ENCODE measurements around the gene ITPKC. TPM values are rescaled to one million over a fixed set of nuclear protein-coding genes. Genes with fewer than 3 reads are reported as not detected.

Gene ITPKC
- polyA plus RNA-seq, 1 of the 3 experiments (the other 2 are of a cell fraction) = 6.3 TPM

DNA sequence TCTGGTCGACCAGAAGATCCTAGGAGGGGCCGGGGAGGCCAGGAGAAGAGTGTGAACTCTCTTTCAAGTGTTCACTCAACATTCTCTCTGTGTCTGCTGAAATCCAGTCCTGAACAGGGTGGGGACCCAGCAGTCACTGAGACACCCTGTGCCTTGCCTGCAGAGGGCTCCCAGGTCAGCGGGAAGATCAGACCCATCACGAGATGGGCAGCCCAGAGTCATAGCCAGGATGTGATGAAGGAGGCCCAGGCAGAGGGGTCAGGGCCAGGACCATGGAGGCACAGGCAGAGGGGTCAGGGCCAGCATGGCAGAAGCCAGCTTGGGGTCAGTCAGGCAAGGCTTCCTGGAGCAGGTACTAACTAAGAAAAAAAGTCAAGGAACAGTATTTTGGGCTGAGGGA lies 35.9 kb upstream of the ITPKC start (continued):
- TF ChIP-seq, protein P1, sequence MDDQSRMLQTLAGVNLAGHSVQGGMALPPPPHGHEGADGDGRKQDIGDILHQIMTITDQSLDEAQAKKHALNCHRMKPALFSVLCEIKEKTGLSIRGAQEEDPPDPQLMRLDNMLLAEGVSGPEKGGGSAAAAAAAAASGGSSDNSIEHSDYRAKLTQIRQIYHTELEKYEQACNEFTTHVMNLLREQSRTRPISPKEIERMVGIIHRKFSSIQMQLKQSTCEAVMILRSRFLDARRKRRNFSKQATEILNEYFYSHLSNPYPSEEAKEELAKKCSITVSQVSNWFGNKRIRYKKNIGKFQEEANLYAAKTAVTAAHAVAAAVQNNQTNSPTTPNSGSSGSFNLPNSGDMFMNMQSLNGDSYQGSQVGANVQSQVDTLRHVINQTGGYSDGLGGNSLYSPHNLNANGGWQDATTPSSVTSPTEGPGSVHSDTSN (IDR thresholded peaks at IDR 0.05) = no peak
- TF ChIP-seq NRF1 (IDR thresholded peaks at IDR 0.05; ENCODE audit: low read depth, low read length) (no peak), YY1 (IDR thresholded peaks at IDR 0.05; ENCODE audit: low read depth) (no peak), MXI1 (IDR thresholded peaks at IDR 0.05; ENCODE audit: low read depth, low read length) (no peak), FOSL2 (IDR thresholded peaks at IDR 0.05; ENCODE audit: borderline replicate concordance, low read depth) (no peak), ZBTB33 (IDR thresholded peaks at IDR 0.05; ENCODE audit: borderline replicate concordance, low read depth) (no peak), REST (IDR thresholded peaks at IDR 0.05; ENCODE audit: low read depth, low read length) (no peak), GABPA (IDR thresholded peaks at IDR 0.05; ENCODE audit: low read depth) (no peak), SIN3A (IDR thresholded peaks at IDR 0.05; ENCODE audit: borderline replicate concordance, low read depth, low read length) (no peak)
- TF ChIP-seq, protein P2, sequence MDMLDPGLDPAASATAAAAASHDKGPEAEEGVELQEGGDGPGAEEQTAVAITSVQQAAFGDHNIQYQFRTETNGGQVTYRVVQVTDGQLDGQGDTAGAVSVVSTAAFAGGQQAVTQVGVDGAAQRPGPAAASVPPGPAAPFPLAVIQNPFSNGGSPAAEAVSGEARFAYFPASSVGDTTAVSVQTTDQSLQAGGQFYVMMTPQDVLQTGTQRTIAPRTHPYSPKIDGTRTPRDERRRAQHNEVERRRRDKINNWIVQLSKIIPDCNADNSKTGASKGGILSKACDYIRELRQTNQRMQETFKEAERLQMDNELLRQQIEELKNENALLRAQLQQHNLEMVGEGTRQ (IDR thresholded peaks at IDR 0.05; ENCODE audit: borderline replicate concordance, low read depth, low read length) = no peak

DNA sequence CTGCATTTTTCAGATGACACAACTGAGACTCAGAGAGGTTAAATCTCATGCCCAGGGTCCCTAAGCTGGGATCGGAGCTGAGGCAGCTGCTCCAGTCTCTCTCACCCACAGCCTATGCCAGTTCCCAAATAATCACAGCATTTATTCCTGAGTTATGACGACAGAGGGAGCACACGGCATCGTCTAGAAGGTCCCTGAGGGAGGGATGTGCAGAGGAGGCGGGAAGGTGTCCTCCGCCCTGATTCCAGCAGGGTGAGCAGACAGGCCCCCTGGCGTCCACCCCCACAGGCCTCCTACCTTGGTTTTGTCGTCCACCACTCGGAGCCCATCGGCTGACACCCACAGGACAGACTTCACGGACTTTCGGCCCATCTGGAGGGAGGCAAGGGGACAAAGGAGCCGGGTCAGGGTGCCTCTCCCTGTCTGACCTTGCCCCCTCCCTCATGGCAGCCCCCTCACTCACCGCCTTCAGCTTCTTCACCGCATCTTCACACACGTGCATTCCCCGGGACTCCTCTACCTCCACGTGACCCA lies 34.4 kb upstream of the ITPKC start:
- H3K27me3 ChIP-seq (ENCODE audit: insufficient read depth) = no peaks in the 10 kb centered on the region
- DNase-seq = no peak
- peaks cover 34 to 53% of the 10 kb centered on the region in 2 experiments for H3K36me3 ChIP-seq (replicated peaks in 1 of 2; ENCODE audit: control insufficient read depth in 1 of 2, insufficient read depth in 2 of 2, low read length in 1 of 2)
- H3K9me3 ChIP-seq = no peaks in the 10 kb centered on the region
- peaks cover 7% of the 10 kb centered on the region; the same call in 1 of the 2 replicates for H3K79me2 ChIP-seq (ENCODE audit: insufficient read depth)
- no peak overlapping the region for H3K4me2 ChIP-seq
- CTCF ChIA-PET = interaction anchor here (1.5 to 2.5 kb wide), 2 partner anchors 19 to 122 kb away, joined by 3 to 14 read pairs; no protein-coding TSS in a partner anchor
- no peaks in the 10 kb centered on the region for H3K9me2 ChIP-seq
- TF ChIP-seq MEF2A (IDR thresholded peaks at IDR 0.05; ENCODE audit: borderline replicate concordance, low read depth) (no peak), YY1 (IDR thresholded peaks at IDR 0.05; ENCODE audit: low read depth) (no peak), CTCF (IDR thresholded peaks at IDR 0.05) (no peak), FOXJ3 (CRISPR knock-in tag; IDR thresholded peaks at IDR 0.05) (no peak), SIN3A (IDR thresholded peaks at IDR 0.05; ENCODE audit: borderline replicate concordance, low read depth, low read length) (no peak), MAX (IDR thresholded peaks at IDR 0.05; ENCODE audit: low read depth) (no peak), MXI1 (IDR thresholded peaks at IDR 0.05; ENCODE audit: low read depth, low read length) (no peak), CHD2 (IDR thresholded peaks at IDR 0.05; ENCODE audit: low read length, partially characterized antibody) (no peak), TCF12 (IDR thresholded peaks at IDR 0.05) (no peak)
- TF ChIP-seq, protein P2 (IDR thresholded peaks at IDR 0.05; ENCODE audit: borderline replicate concordance, low read depth, low read length) = no peak
- no peak overlapping the region for H3K27ac ChIP-seq (ENCODE audit: low read depth in 2 of 2, low read length in 1 of 2)
- H3K4me3 ChIP-seq (ENCODE audit: low read depth in 2 of 2, low read length in 1 of 2) = no peak overlapping the region
- no peak overlapping the region for H2AFZ ChIP-seq (ENCODE audit: low read depth)
- H3F3A ChIP-seq (replicated peaks; ENCODE audit: insufficient read depth) = no peaks in the 10 kb centered on the region
- 94% methylated on average over 13 of the region's 18 CpGs for WGBS (ENCODE audit: low lambda C conversion rate)
- POLR2A ChIA-PET = no interaction called here
- H3K9ac ChIP-seq = no peak overlapping the region
- peaks cover 7% of the 10 kb centered on the region; the same call in 1 of the 2 replicates for H4K20me1 ChIP-seq (ENCODE audit: insufficient read depth)
- no peaks in the 10 kb centered on the region; a peak in 1 of 4 replicates for H3K4me1 ChIP-seq (ENCODE audit: control insufficient read depth in 1 of 2, insufficient read depth in 2 of 2, low read depth in 1 of 2, low read length in 1 of 2)

Measured in SK-N-SH (cell line).